ES-I3 (cell line): Measurements from ENCODE around the gene CILP2.

Experiments used
- H3K36me3 ChIP-seq: 2 replicates; pipeline ENCODE4 v1.6.1; 2013; ENCODE audit warnings: mild to moderate bottlenecking, low read length, control low read depth, moderate library complexity; ENCODE audit not compliant: insufficient read depth
- H3K4me1 ChIP-seq: 2 replicates; pipeline ENCODE4 v1.6.1; 2013; ENCODE audit warnings: mild to moderate bottlenecking, control low read depth, low read length; ENCODE audit not compliant: insufficient read depth
- H3K9ac ChIP-seq: 2 replicates; pipeline ENCODE4 v1.6.1; 2013; ENCODE audit warnings: low read depth, mild to moderate bottlenecking, low read length, moderate library complexity
- H3K9me3 ChIP-seq: 2 replicates; pipeline ENCODE4 v1.6.1; 2013; ENCODE audit warnings: mild to moderate bottlenecking, low read length, moderate library complexity; ENCODE audit not compliant: control insufficient read depth, insufficient read depth

Gene CILP2

DNA sequence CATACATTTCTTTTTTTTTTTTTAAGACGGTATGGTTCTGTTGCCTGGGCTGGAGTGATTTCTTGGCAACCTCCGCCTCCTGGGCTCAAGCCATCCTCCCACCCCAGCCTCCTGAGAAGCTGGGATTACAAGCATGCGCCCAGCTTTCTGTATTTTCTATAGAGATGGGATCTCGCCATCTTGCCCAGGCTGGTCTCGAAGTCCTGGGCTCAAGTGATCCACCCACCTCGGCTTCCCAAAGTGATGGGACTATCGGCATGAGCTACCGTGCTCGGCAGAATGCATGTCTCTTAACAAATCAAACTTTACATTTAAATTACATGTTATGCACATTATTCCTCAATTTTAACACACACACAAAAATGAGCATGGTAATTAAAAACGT is 20.8 kb upstream of the CILP2 start:
- Histone ChIP-seq H3K36me3 (no peaks in the 10 kb centered on the region; the same call in none of the 2 replicates), H3K9me3 (no peaks in the 10 kb centered on the region), H3K9ac (peak overlapping the region; percentile 82; the same call in 1 of the 2 replicates), H3K4me1 (no peaks in the 10 kb centered on the region)

DNA sequence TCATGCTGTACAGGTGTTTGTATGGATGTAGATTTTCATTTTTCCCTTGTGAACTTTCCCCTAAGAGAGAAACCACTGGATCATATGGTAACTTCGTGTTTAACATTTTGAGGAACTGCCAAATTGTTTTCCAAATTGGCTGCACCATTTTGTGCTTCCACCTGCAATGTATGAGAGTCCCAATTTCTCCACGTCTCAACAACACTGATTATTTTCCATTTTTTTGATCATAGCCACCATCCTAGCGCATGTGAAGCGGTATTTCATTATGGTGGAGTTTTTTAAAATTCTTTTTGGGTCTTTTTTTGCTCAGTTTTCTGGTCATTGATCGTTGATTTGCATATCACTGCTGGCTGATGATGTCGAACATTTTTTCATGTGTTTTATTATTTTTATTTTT is 17.1 kb upstream of the CILP2 start:
- Histone ChIP-seq H3K9ac (no peak overlapping the region), H3K36me3 (no peaks in the 10 kb centered on the region; the same call in none of the 2 replicates), H3K4me1 (no peaks in the 10 kb centered on the region), H3K9me3 (no peaks in the 10 kb centered on the region)

DNA sequence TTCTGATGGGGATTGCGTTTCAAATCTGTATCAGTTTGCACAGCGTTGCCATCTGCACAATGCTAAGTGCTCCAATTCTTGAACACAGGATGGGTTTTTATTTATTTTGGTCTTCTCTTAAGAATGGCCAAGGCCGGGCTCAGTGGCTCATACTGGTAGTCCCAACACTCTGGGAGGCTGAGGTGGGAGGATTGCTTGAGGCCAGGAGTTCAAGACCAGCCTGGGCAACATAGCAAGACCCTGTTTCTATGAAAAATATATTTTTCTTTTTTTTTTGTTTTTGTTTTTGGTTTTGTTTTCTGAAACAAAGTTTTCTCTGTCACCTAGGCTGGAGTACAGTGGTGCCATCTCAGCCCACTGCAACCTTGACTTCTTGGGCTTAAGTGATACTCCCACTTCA is 14.9 kb upstream of the CILP2 start:
- Histone ChIP-seq H3K4me1 (peaks cover 3% of the 10 kb centered on the region; the same call in 1 of the 2 replicates), H3K9me3 (no peaks in the 10 kb centered on the region), H3K9ac (no peak overlapping the region), H3K36me3 (no peaks in the 10 kb centered on the region; the same call in none of the 2 replicates)

- H3K9ac ChIP-seq: no peak overlapping the region
- H3K36me3 ChIP-seq: no peaks in the 10 kb centered on the region; the same call in none of the 2 replicates
Observed at GRCh38 chr19:19524053-19524452, 14.0 kb upstream of the CILP2 start.

DNA sequence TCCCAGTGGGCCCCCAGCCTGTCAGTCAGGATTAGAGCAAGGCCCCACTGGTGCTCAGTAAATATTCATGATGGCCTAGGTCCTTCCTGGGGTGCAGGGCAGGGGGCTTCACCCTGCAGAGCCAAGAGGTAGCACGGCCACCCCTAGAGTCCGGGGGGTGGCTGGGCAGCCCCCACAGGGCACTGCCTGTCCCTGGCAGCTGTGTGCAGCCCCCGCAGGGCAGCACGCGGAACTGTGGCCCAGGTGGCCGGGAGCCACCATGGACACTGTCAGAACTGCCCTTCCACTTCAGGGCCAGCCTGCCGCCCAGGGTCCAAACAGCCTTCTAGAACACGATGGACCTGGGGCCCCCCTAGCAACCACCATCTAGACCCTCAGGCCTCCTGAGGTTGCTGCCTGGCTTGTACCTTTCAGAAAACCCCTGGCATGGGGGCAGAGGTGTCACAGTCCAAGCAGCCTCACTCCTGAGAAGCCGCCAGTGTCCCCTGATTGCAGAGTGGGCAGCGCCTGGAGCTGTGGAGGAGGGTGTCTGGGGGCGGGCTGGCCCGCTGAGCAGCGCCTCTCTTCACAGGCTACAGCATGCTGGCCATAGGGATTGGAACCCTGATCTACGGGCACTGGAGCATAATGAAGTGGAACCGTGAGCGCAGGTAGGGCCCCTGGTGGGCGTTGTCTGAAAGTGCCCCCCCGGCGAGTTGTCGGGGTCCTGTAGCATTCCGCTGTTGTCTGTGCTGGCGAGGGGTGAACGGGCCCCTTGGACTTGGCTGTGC is 12.3 kb upstream of the CILP2 start:
- H3K36me3 ChIP-seq: no peaks in the 10 kb centered on the region; the same call in 1 of the 2 replicates
- no peaks in the 10 kb centered on the region for H3K9me3 ChIP-seq
- H3K4me1 ChIP-seq: peaks cover 16% of the 10 kb centered on the region; the same call in 1 of the 2 replicates
- no peak overlapping the region for H3K9ac ChIP-seq

More at GRCh38 chr19:19524053-19524452, 14.0 kb upstream of the CILP2 start:
- Histone ChIP-seq H3K4me1 (peaks cover 3% of the 10 kb centered on the region; the same call in 1 of the 2 replicates), H3K9me3 (no peaks in the 10 kb centered on the region)

- Histone ChIP-seq H3K4me1 (peaks cover 18% of the 10 kb centered on the region; the same call in 1 of the 2 replicates), H3K36me3 (no peaks in the 10 kb centered on the region), H3K9me3 (no peaks in the 10 kb centered on the region), H3K9ac (no peak overlapping the region)
Observed at GRCh38 chr19:19526581-19527370, 11.3 kb upstream of the CILP2 start.

DNA sequence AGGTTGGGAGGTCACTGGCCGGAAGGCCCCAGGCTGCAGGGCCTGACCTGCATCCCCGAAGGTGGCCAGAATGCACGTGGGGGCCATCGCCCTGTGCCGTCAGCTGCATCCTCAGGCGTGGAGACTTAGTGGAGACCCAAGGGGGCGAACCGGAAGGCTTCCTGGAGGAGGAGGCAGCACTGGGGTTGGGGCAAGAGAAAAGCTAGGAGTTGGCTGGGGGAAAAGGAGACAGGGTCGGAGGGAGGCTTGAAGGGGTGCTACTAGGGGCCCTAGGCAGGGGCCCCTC is 10.8 kb upstream of the CILP2 start:
- H3K9ac ChIP-seq: no peak overlapping the region
- no peaks in the 10 kb centered on the region for H3K36me3 ChIP-seq
- H3K4me1 ChIP-seq: peaks cover 18% of the 10 kb centered on the region; the same call in 1 of the 2 replicates
- H3K9me3 ChIP-seq: no peaks in the 10 kb centered on the region

DNA sequence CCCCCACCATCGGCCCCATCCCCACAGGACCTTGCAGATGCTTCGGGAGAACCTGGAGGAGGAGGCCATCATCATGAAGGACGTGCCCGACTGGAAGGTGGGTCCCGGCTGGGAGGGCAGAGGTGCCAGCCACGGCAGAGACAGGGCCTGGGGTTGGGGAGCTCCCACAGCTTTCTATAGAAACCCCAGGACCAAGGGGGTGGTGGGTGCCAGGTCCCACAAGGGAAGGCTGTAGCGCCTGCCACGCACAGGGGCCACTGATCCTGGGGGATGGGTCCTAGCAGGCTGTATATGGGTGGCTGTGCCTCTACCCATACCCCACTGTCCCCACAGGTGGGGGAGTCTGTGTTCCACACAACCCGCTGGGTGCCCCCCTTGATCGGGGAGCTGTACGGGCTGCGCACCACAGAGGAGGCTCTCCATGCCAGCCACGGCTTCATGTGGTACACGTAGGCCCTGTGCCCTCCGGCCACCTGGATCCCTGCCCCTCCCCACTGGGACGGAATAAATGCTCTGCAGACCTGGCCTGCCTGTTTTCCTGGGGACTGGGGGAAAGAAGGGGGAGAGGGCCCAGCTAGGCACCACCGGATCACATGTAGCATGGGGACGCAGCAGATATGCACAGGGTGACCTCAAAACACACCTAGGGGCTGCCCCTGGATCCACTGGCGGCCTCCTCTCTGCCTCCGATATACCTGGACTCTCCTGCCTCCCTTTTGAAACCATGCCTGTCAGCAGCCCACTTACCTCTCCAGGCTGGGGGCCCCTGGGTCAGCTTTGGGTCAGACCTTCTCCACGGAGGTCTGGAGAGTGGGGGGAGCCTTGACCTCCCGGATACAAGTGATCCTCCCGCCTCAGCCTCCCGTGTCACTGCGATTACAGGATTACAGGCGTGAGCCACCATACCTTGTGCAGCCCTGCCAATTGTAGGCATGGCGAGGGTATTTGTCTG is 10.1 kb upstream of the CILP2 start:
- Histone ChIP-seq H3K9ac (no peak overlapping the region), H3K36me3 (no peaks in the 10 kb centered on the region), H3K9me3 (no peaks in the 10 kb centered on the region), H3K4me1 (peaks cover 18% of the 10 kb centered on the region; the same call in 1 of the 2 replicates)

GRCh38 chr19:19528721-19529490 is 9.2 kb upstream of the CILP2 start, which contains the start of gene YJEFN3:
TSS of gene YJEFN3 (plus strand) at chr19:19528911. CDS start at chr19:19528933, 22 bp downstream.
- peak within 1 kb of the TSS; percentile 48; the same call in 1 of the 2 replicates for H3K9ac ChIP-seq
- peaks cover 18% of the 10 kb centered on the region; the same call in 1 of the 2 replicates for H3K4me1 ChIP-seq
- no peaks in the 10 kb centered on the region for H3K36me3 ChIP-seq
- H3K9me3 ChIP-seq: no peaks in the 10 kb centered on the region

DNA sequence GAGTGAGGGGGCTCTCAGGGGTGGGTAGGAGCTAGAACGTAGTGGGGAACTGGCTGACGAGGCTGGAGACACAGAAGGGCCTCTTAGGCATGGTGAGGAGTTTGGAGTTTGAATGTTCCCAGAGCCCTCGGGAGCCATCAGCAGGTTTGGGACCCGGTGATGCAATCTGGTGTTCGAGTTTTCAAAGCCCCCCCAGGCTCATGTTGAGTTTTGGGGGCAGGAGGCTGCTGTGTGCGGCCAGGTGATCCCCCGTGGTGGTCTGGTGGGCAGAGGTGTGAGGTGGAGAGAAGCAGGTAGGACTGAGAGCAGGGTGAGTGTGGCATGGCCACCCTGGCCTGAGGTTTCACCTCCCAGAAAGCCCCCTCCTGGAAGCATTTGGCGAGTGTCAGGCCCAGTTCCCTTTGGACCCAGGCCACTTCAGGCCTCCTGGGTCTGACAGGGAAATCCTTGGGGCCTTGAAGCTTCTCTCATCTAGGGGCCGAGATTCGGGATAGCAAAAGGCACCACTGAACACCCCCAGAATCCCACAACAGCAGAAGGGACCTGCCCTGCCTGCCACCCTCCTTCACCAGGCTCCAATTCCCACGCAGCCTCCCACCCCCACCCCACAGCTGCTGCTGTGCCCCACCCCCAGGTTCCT is 8.2 kb upstream of the CILP2 start:
- Histone ChIP-seq H3K4me1 (peaks cover 18% of the 10 kb centered on the region; the same call in 1 of the 2 replicates), H3K9ac (no peak overlapping the region), H3K9me3 (no peaks in the 10 kb centered on the region), H3K36me3 (no peaks in the 10 kb centered on the region)

DNA sequence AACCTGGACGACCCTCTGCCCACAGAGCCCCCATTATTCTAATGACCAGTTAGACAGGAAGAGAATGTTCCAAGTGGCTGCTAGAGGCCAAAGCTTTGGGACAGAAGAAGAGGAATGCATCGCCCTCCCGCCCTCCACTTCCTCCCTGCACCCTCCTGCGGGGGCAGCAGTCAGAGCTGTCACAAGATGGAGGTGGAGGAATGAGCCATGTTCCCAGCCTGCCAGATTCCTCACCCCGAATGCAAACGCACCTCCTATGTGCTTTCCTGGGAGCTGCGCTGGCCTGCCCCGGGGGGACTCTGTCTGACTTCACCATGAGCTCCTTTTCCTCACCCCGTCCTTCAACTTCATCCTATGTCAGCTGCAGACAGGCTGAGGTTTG is 7.7 kb upstream of the CILP2 start:
- Histone ChIP-seq H3K9ac (no peak overlapping the region), H3K9me3 (no peaks in the 10 kb centered on the region), H3K36me3 (no peaks in the 10 kb centered on the region), H3K4me1 (peaks cover 18% of the 10 kb centered on the region; the same call in 1 of the 2 replicates)

DNA sequence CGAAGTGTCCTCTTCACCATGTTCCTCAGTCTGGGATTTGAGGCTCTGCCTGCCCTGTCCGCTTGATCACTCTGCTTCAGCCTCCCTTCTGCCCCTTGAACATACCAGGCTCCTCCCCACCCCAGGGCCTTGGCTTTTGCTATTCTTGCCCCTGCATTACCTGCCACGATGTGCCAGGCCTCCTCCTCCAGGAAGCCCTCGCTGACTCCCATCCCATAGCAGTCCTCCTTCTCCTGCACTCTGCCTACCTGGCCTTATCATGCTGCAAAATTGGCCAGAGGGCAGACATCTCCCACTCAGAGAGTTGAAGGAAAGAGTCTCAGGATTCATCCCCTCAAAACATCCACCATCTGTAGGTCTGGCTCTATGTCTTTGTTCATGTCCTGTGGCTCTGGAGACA is 7.2 kb upstream of the CILP2 start:
- Histone ChIP-seq H3K9ac (no peak overlapping the region), H3K4me1 (peaks cover 18% of the 10 kb centered on the region; the same call in 1 of the 2 replicates), H3K36me3 (no peaks in the 10 kb centered on the region), H3K9me3 (no peaks in the 10 kb centered on the region)
